Glutamatergic neuron (in vitro differentiated cells): Measurements from ENCODE around the gene ZNF423. TPM values are rescaled to one million over a fixed set of nuclear protein-coding genes. Genes with fewer than 3 reads are reported as not detected.
A peak's percentile ranks its signal among the peaks of the same experiment; 100 is the strongest.

Source experiments
- DNase-seq: peaks from one replicate; pipeline ENCODE4 v3.0.0; 2022
- H3K27ac Mint-ChIP-seq: one replicate; pipeline ENCODE4 v1.8.0; 2020; ENCODE audit warnings: mild to moderate bottlenecking, mixed read lengths, inconsistent platforms; ENCODE audit not compliant: unreplicated experiment
- H3K27me3 Mint-ChIP-seq: one replicate; pipeline ENCODE4 v1.8.0; 2020; ENCODE audit warnings: mild to moderate bottlenecking, moderate library complexity, mixed read lengths, inconsistent platforms; ENCODE audit not compliant: unreplicated experiment
- H3K36me3 Mint-ChIP-seq: one replicate; pipeline ENCODE4 v1.8.0; 2020; ENCODE audit warnings: mild to moderate bottlenecking, mixed read lengths, inconsistent platforms; ENCODE audit not compliant: unreplicated experiment
- H3K4me1 Mint-ChIP-seq: one replicate; pipeline ENCODE4 v1.8.0; 2020; ENCODE audit warnings: mild to moderate bottlenecking, low read depth, mixed read lengths, inconsistent platforms; ENCODE audit not compliant: unreplicated experiment
- H3K4me3 Mint-ChIP-seq: one replicate; pipeline ENCODE4 v1.8.0; 2020; ENCODE audit warnings: mild to moderate bottlenecking, mixed read lengths, inconsistent platforms; ENCODE audit not compliant: unreplicated experiment
- H3K9me3 Mint-ChIP-seq: one replicate; pipeline ENCODE4 v1.8.0; 2020; ENCODE audit warnings: mild to moderate bottlenecking, moderate library complexity, mixed read lengths, inconsistent platforms; ENCODE audit not compliant: unreplicated experiment
- total RNA-seq: library from RNA; stranded (reverse); fragmentation: NEBNext Ultra II Directional; extraction: Animal tissue kit (Norgen Biotek cat#: 25700); gene quantifications from one replicate; pipeline ENCODE4 v1.2.1, GENCODE V29; 2021; ENCODE audit not compliant: unreplicated experiment
- TF ChIP-seq, protein P1 (sequence below): fragments of 200-600 bp; sonication (generic); IDR thresholded peaks from one replicate; pipeline ENCODE4 v1.5.0; 2021; ENCODE audit not compliant: partially characterized antibody, unreplicated experiment

The ZNF423 gene
- total RNA-seq, 1 donor from 2014 or later: 149 TPM

DNA sequence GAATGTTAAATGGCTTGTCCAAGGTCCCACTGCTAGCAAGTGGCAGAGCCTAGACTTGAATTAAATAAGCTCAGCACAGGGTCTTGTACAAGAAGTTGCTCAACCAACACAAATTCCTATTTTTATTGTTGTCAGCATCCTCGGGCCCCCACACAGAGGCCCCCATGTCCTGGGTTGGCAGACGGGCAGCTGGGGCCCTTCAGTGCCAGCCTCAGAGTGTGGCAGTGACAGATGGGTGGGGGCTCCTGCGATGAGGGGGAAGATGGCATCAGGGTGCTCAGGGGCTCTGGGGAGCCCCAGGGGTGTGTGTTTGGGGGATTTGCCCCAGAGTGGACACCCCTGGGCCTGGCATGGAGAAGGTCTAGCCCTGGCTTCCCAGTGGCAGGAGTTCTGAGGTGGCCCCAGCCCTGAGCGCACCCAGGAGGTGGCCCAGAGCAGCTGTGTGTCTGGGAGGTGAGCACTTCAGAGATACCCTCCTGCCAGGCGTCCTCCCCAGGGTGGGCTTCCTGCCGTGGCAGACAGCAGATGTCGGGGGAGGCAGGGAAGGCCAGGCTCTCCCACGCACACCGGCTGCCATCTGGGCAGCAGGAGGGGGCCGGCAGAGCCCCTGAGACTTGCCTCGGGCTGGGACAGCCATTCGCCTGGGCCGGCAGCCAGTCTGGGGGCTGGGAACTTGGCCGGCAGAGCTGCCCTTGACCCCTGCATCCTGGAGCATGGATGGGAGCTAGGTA is 331.5 kb downstream of the ZNF423 start:
- Mint-ChIP-seq H3K9me3 (peaks cover 33% of the 10 kb centered on the region), H3K27ac (peak overlapping the region; percentile 80), H3K36me3 (peaks cover 11% of the 10 kb centered on the region), H3K4me3 (peak overlapping the region; percentile 46), H3K4me1 (peaks cover 50% of the 10 kb centered on the region), H3K27me3 (peaks cover 27% of the 10 kb centered on the region)
- DNase-seq: peak; percentile 67
- TF ChIP-seq, protein P1, sequence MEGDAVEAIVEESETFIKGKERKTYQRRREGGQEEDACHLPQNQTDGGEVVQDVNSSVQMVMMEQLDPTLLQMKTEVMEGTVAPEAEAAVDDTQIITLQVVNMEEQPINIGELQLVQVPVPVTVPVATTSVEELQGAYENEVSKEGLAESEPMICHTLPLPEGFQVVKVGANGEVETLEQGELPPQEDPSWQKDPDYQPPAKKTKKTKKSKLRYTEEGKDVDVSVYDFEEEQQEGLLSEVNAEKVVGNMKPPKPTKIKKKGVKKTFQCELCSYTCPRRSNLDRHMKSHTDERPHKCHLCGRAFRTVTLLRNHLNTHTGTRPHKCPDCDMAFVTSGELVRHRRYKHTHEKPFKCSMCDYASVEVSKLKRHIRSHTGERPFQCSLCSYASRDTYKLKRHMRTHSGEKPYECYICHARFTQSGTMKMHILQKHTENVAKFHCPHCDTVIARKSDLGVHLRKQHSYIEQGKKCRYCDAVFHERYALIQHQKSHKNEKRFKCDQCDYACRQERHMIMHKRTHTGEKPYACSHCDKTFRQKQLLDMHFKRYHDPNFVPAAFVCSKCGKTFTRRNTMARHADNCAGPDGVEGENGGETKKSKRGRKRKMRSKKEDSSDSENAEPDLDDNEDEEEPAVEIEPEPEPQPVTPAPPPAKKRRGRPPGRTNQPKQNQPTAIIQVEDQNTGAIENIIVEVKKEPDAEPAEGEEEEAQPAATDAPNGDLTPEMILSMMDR: no peak

DNA sequence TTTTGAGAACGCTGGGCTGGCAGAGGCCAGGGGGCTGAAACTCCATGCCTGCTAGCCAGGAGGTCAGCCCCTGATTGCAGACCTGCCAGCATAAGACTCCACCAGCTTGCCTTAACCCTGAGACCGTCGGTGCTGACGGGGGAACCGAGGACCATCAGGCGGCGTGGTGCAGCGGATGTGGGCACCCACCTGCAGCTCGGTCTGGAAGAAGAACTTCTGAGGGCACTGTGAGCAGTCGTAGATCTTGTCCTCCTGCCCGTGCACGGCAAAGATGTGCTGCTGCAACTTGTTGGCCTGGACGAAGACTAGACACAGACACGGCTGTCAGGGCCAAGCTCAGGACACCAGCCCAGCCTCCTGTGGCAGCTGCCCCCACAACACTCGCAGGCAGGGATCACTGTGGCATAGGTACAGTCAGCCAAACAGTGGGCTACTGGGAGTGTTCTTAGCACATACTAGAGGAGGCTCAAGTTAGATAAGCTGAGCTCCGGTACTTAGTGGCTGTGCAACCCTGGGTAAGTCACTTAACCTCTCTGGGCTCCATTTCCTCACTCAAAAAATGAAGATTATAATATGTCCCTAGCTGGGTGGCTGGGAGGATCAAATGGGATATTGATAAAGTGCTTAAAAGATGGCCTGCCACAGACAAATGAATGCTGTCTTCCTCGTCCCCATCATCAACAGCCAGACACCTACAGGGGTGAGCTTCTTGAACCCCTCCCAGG is 332.3 kb downstream of the ZNF423 start:
- H3K27ac Mint-ChIP-seq: no peak overlapping the region
- peaks cover 14% of the 10 kb centered on the region for H3K36me3 Mint-ChIP-seq
- peaks cover 46% of the 10 kb centered on the region for H3K4me1 Mint-ChIP-seq
- H3K9me3 Mint-ChIP-seq: peaks cover 34% of the 10 kb centered on the region
- TF ChIP-seq, protein P1: no peak
- no peak for DNase-seq
- H3K4me3 Mint-ChIP-seq: no peak overlapping the region
- peaks cover 28% of the 10 kb centered on the region for H3K27me3 Mint-ChIP-seq

DNA sequence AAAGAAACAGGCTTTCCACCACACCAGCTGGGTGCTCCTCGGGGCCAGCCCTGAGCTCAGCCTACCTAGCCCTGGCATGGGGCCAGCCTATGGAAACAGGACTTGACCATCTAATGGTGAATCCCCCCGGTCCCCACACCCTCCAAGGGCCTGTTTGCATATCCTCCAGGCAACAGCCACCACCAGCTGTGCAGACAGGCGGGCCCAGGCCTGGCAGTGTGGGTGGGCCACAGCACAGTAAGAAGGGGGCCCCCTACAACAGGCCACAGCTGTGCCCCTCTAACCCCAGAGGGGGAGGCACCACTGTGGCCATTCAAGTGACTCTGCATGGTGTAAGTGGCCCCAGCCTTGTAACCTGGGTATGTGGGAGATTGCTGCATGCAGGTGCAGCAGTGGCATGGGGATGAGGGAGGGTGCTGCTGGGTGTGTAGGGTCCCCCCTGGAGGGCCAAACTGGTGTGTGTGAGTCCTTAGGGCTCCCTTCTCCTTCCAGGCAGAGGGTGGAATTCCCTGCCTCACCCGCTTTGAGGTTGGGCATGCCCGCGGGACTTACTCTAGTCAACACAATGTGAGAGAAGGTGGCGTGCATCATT is 334.1 kb downstream of the ZNF423 start:
- no peak overlapping the region for H3K4me3 Mint-ChIP-seq
- H3K27me3 Mint-ChIP-seq: peaks cover 20% of the 10 kb centered on the region
- no peak overlapping the region for H3K27ac Mint-ChIP-seq
- H3K36me3 Mint-ChIP-seq: peaks cover 14% of the 10 kb centered on the region
- DNase-seq: no peak
- TF ChIP-seq, protein P1: no peak
- peaks cover 31% of the 10 kb centered on the region for H3K4me1 Mint-ChIP-seq
- H3K9me3 Mint-ChIP-seq: peaks cover 37% of the 10 kb centered on the region

DNA sequence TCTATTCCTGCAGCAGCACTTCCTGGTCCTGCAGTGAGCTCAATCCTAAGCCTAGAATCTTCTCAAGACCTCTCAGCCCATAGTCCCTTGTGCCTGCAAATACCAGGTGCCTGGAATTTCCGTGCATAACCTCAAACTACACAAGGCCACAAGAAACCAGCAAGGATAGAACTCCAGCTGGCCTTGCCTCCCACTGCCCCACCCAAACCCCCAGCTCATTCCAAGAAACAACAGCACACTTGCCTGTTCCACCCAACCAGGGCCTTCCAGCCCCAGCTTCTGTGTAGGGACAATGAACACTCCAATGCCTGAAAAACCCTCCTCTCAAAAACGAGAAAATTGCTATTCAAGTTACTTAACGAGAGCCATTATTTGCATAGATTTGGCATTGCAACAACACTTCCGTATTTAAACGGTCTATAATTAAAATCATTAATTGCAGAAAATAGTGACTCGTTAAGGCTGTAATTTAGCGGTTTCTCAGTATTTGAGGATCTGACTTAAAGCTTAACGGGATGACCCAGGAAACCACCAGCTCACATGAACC is 335.3 kb downstream of the ZNF423 start:
- no peak overlapping the region for H3K4me3 Mint-ChIP-seq
- H3K27ac Mint-ChIP-seq: peak overlapping the region; percentile 34
- TF ChIP-seq, protein P1: no peak
- H3K27me3 Mint-ChIP-seq: peaks cover 24% of the 10 kb centered on the region
- H3K4me1 Mint-ChIP-seq: peaks cover 28% of the 10 kb centered on the region
- peaks cover 14% of the 10 kb centered on the region for H3K36me3 Mint-ChIP-seq
- DNase-seq: no peak
- H3K9me3 Mint-ChIP-seq: peaks cover 37% of the 10 kb centered on the region
